HG03095 (cell line): ENCODE measurements around the gene KRT85.
"Not testable (repeated sequence)": the region's sequence is repeated elsewhere in the genome, so short reads cannot be mapped to it uniquely, and the experiment has no call there.

ENCODE experiments used
- ATAC-seq: cut with Tn5 transposase; IDR thresholded peaks from one replicate; pipeline ENCODE4 v1.9.1; 2021; ENCODE audit warnings: moderate library complexity; ENCODE audit not compliant: unreplicated experiment

KRT85 gene

DNA sequence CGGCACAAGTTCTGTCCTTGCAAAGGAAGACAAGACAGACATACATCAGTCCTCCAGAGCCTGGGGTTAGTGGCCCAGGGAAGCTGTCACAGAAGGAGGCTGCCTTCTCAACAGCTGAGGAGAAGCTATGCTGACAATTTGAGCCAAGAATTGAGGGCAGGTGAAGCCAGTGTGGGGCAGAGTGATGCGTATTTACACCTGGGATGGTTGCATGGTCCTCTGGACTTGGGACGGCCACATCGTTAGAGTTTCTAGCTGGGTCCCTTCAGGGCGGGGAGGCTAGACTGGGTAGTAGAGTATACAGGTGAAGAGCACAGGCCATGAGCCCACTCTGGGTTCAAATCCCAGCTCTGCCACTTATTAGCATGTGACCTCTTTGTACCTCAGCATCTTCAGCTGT, 16.5 kb downstream of the KRT85 start:
- no peak for ATAC-seq

DNA sequence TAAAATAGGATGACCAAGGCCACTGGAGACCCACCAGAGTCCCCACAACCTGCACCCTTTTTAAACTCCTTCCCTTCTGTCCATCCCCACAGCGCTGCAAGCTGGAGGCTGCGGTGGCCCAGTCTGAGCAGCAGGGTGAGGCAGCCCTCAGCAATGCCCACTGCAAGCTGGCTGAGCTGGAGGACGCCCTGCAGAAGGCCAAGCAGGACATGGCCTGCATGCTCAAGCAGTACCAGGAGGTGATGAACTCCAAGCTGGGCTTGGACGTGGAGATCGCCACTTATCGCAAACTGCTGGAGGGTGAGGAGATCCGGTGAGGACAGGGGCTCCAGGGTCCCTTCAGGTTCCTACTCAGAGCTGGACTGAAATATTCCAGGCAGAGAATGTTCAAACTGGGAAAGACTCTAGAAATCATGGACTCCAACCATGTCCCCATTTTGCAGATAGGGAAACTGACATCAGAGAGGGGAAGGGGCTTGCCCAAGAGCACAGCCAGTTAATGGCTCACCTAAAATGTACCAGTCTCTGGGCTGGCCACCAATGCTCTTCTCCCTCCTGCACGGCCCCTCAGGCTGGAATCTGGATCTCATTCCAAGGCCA, 17.2 kb downstream of the KRT85 start:
- ATAC-seq, result no peak

DNA sequence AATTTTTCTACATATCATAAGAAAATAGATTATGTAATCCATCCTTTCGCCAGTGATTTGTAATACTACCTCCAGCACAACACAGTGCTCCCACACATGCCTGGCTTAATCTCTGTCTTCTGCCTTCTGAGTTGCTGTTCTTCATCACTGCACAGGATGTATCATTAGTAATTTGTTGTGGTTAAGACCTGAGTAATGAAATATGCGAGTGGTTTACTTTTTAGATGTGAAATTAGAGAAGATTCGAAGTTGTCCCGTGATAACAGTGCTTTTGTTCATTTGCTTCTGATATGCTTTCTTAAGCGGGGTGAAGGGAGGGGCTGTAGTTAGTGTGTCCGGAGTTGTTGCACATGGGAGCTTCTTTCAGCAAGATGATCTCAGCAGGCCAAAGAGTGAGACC, 18.1 kb downstream of the KRT85 start:
- ATAC-seq, result no peak

DNA sequence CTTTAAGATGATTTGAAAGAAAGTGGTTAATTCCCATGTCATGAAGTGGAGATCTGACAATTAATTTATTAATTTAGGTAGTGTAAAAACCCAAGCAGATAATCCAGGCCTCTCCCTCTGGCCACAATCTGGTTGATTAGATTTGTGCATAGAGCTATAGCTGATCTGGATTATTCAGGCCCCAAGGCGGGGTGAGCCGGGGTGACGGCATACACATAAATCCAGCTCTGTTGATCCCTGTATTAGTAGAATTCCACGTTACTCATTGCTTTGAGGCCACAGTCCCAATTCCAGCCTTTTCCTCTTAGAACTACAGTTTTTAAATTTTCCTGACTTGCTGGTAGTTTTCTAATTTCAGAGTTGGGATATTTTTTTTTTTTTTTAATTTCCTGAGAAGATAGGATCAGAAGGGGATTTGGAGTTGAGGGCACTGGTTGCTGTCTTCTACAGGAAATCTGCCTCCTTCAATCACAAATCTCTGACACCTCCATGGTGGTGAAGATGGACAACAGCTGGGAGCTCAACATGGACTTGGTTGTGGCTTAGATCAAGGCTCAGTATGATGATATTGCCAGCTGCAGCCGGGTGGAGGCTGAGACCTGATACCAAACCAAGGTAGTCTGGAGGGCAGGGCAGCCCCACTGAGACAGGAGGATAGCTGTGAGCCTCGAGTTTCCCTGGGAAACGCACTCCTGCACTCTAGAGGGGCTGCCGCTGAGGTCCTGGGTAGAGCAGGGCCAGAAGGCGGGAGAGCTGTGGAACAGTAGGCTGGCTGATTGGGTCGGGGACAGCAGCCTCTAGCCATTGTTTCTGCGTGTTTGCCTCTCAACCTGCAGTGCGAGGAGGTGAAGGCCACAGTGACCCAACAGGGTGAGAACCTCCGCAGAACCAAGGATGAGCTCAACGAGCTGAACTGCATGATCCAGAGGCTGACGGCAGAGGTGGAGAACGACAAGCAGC, 19.4 kb downstream of the KRT85 start:
- ATAC-seq, result no peak

DNA sequence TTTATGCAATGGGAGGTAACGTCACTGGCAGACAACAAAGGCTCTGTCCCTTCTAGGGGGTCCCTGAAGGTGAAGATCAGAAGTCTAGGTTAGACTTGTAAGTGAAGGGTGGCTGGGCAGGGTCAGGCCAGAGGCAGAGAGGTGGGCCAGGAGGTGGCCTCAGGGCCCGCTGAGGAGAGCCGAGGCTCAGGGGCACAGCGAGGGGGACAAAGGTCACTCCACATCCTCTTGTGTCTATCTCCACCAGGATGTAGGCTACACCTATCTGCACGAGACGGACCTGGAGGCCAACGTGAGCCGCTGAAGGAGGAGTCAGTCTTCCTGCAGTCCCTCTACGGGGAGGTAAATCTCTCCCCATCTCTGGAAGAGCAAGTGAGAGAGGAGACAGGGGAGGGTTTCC, 20.3 kb downstream of the KRT85 start:
- no peak for ATAC-seq

DNA sequence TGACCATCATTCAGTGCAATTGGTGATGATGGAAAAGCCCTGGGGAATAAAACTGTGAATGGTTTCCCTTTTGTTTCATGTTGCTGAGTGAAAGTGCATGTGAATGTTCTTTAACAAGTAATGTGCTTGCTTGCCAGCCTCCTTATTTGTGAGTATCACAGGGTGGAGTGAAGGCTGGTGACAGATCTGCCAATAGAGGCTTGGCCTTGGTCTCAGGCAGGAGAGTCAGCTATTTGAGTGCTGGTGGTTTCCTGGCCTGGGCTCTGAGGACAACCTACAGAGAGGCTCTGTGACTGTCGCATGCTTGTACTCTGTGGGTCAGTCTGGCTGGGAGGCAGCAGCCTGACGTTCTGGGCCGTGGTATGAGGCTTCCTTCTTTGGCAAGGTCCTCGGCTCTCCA, 20.7 kb downstream of the KRT85 start:
- ATAC-seq, result no peak

DNA sequence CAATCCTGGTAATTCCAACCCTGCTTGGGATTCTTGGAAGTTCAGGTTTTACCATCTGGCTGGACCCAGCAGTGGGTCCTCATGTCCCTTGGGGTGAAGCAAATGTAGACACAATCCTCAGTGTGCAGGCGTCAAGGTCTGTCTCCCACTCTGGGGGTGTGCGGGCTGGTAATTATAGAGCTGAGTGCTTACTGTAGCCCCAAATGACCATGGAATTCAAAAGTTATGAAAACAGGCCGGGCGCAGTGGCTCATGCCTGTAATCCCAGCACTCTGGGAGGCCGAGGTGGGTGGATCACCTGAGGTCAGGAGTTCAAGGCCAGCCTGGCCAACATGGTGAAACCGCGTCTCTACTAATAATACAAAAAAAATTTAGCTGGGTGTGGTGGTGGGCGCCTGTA, 22.2 kb downstream of the KRT85 start:
- ATAC-seq, result not testable (repeated sequence)

DNA sequence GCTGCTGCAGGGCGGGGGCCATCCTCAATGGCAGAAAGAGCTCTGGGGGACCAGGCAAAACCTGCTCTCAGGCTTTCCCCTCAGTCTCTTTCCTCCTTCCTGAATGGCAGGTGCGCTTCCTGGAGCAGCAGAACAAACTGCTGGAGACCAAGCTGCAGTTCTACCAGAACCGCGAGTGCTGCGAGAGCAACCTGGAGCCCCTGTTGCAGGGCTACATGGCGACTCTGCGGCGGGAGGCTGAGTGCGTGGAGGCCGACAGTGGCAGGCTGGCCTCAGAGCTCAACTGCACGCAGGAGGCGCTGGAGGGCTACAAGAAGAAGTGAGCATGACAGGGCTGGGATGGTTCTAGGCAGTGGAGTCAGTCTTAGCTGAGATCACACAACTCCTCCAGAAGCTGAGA, 23.2 kb downstream of the KRT85 start:
- no peak for ATAC-seq

DNA sequence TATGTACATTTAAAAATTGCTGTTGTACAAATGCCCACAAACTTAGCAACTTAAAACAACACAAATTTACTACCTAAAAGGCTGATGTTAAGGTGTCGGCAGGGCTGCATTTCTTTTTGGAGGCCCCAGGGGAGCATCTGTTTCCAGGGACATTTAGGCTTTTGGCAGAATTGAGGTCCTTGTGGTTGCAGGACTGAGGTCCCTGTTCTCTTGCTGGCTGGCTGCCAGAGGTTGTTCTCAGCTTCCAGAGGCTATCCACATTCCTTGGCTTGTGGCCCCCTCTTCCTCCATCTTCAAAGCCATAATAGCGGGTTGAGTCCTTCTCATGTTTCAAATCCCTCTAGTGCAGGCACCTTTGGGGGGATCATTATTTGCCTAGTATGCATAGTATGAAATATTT, 23.7 kb downstream of the KRT85 start:
- no peak for ATAC-seq

DNA sequence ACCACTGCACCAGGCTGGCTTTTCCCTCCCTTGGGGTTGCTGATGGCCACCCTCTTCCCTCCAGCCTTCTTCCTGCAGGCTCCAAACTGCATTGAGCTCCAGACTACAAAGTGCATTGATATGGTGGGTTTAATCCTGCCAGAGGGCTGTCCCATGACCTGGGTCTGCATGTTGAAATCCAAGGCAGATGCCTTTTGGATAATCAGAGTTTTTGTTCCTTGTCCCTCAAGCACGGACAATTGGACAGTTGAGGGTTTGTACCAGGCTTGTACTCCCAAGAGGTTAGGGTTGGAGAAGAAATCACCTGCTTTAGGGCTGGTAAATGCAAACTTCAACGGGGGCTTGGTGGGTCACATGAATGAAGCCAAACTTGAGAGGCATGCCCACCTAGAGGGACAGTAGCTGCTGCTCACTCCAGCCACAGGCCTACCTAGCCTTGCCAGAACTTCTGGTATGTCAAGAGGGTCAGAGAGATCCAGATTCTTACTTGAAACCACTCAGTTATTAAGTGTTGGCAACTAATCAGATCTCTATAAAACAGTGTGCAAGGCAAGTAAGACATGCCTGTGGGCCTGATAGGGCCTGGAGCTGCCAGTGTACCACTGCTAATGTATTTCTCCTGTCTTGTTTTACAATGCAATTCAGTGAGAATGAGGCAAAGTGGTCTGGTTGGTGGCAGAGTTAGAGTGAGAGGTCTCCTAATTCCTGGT, 24.3 kb downstream of the KRT85 start:
- no peak for ATAC-seq

DNA sequence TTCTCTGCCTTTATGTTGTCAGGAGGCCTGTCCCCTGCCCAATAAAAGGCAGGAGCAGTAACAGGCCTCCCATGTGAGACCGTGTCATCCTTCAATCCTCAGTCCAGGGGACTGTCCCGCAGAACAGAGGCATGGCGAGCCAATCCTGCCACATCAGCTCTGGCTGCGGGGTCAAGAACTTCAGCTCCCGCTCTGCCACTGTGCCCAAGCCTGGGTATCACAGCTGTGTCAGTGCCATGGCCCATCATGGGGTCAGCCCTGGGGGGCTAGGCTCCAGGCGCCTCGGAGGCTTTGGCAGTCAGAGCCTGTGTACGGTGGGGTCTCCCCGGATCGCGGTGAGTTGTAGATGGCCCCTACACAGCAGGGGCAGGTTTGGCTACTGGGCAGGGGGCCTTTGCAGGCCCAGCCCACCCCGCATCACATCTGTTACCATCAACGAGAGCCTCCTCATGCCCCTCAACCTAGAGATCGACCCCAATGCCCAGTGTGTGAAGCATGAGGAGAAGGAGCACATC, 26.2 kb downstream of the KRT85 start:
- ATAC-seq, result no peak

DNA sequence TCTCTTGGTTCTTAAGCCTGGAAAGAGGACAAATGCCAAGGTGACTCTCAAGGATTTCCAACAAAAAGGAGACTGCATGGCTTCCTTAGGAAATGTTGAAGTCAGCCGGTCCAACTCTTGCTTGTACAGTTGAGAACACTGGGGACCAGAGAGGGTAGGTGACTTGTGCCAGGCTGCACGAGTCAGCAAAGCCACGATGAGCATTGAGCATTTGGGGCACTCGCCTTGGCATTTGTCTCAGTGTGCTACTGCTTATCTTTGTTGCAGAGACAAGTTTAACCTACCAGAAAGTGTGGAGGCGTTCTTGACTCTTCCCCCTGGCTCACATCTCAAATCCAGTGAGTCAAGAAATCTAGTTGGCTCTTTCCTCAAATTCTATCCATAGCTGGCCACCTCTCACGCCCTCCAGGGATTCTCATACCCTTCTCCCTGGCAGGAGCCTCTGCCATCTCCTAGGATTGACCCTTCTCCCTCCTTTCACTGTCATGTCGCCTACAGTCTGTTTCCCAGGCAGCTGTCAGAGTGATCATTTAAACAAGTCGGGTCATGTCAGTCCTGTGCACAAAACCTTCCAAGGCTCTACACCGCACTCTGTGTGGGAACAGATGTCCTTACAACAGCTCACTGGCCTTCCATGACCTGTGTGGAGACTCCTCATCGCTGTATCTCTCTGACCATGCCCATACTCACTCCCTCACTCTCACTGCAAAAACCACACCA, 28.9 kb downstream of the KRT85 start:
- no peak for ATAC-seq

DNA sequence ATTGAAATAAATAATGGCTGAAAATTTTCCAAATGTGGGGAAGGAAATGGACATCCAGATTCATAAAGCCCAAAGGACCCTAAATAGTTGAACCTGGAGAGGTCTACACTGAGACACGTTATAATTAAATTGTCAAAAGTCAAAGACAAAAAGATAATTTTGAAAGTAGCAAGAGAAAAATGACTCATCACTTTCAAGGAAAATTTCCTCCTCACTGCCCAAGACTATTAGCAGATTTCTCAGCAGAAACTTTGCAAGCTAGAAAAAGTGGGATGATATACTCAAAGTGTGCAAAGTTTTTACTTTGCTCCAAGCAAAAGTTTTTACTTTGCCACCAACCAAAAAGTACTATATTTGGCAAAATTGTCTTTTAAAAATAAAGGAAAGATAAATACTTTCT, 30.2 kb downstream of the KRT85 start:
- no peak for ATAC-seq

DNA sequence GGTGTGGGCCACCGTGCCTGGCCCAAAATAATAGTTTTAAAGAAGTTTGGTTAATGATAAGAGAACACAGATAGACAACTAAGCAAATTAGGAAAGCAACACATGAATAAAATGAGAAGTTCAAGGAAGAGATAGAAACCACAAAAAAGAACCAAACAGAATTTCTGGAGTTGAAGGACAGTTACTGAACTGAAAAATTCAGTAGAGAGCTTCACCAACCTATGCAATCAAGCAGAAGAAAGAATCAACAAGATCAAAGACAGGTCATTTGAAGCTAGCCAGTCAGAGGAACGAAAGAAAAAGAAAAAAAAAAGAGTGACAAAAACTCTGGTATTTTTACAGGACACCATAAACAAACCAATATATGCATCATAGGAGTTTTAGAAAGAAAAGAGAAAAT, 30.6 kb downstream of the KRT85 start:
- no peak for ATAC-seq

DNA sequence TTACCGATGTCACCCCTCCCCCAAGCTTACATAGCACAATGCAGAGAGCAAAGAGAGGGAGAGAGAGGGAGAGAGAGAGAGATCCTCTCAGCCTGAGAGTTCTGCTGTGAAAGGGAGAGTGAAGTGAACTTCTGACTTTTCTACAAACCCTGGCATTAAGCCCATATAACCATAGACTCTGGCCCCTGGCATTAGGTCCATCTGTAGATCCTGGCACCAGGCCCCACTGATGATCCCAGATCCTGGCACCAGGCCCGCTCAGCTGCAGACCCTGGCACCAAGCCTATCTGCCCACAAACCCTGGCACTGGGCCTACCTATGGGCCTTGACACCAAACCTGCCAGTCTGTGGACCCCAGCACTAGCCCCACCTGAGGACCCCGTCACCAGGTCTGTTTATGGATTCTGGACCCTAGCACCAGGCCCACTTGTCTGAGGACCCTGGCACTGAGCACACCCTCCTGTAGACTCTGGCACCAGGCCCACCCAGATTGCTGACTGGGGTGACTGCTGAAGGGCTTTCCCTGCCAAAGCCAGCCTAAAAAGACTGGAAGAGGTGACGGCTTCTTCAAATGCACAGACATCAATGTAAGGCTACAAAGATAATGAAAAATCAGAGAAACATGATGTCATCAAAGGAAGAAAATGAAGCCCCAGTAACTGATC, 31.6 kb downstream of the KRT85 start:
- no peak for ATAC-seq

DNA sequence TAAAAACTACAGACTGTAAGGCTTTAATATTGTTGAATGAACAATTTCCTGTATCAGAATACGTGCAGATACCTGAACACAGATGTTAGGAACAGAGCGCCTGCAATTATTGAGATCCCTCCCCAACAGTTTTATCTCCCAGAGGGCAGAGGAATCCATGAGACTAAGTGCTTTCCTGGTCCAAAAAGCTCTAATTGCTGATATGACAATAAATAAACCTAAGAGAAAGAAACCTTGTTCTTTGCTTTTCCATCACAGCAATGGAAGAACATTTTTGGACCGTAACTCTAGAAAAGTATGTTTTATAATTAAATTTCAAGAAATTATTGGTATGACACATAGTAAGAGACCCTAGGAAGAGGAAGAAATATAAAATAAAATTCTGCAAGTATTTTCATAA, 33.1 kb downstream of the KRT85 start:
- ATAC-seq, result no peak

DNA sequence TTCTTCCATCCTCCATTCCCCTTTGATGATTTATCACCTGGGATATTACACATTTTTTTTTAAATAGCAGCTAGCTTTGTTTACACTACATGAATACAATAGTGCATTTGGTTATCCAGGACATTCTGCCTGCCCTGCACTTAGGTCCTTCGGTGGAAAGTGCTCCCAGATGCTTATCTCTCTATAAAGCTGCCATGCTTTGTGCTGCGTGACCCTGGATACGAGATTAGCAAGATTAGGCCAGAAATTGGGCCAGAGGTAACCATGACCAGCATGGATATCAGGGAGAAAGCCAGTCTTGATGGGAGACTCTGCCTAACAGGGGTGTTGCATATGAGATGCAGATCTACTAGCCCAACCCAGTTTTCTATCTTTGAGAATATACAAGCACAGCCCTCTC, 34.0 kb downstream of the KRT85 start:
- no peak for ATAC-seq

DNA sequence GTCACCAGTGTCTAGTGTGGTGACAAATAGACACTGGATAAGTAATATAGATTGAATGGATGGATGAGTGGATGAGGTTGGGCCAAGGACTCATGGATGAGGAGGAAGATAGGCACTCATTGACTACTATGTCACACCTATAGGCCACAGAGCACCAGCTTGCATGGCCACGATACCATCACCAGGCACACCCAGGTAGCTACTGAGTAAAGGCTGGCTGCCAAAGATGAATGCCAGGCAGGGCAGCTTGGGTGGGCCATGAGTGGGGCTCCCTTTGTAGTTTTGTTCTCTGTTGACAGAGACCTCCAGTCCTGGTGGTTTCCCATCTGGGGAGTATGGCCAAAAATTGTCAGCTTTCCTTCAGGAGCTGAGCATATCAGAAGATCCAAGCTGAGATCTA, 34.9 kb downstream of the KRT85 start:
- ATAC-seq, result no peak

DNA sequence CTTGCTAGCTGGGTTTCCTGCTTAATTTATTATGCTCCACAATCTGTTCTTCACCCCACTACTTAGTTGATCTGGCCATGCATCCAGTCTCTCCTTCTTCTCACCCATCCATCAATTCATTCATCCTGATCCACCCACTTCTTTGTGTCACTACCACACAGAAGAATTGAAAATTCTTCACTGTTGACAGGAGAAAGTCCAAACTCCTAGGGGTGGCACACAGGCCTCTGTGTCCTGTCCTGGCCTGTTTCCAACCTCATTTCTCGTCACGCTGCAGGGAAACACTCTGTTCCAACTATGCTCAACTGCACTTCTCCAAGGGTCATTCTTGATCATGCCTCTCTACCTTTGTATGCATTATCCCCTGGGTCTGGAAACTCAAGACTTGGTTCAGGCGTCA, 35.4 kb downstream of the KRT85 start:
- no peak for ATAC-seq

DNA sequence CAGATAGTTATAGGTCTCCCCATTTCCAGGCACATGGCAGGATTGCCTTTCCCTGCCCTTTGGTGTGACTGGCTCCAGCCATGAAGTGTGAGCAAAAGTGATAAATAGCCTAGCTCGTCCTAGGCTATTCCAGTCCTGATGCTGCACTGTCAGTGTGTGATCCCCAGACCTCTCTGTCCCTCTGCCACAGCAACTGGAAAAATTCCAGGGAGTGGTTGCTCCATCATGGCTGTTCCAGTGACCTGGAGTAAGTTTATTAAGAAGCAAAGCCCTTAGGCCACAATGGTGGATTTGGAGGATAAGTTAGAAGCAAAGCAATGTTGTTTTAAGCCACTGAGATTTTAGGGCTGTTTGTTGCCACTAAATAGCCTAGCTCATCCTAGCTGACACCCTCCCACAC, 36.2 kb downstream of the KRT85 start:
- no peak for ATAC-seq
